Breast epithelium (tissue), 4 donors: Measurements from ENCODE around the gene ABHD16A. TPM values are rescaled to one million over a fixed set of nuclear protein-coding genes. Genes with fewer than 3 reads are reported as not detected.

Source experiments
- DNase-seq, 2 donors: peaks; one replicate each; pipeline ENCODE4 v3.0.0-alpha.2; 2019; ENCODE audit warnings: low spot score in 2 of 2
- H3K27ac ChIP-seq, 2 donors: fragments of 200-600 bp; sonication (generic) in 1 of 2; one replicate each; pipeline ENCODE4 v1.5.1; 2016 to 2019; ENCODE audit warnings: mild to moderate bottlenecking in 1 of 2
- H3K27me3 ChIP-seq, 2 donors: fragments of 200-600 bp; sonication (generic) in 1 of 2; one replicate each; pipeline versions ENCODE4 v1.5.1 to v1.6.0; 2017 to 2019; ENCODE audit warnings: control low read depth in 1 of 2, mild to moderate bottlenecking in 1 of 2
- H3K36me3 ChIP-seq: fragments of 200-600 bp; one replicate; pipeline ENCODE4 v1.5.1; 2019
- H3K4me1 ChIP-seq, 2 donors: fragments of 200-600 bp; sonication (generic); one replicate each; pipeline ENCODE4 v1.5.1; 2016 to 2019; ENCODE audit warnings: control low read depth in 1 of 2
- H3K4me3 ChIP-seq, 3 donors: fragments of 200-600 bp; sonication (generic); 1 replicate in 2 of 3; 2 replicates in 1 of 3; pipeline ENCODE4 v1.5.1; 2016 to 2019; ENCODE audit warnings: mild to moderate bottlenecking in 3 of 3, moderate library complexity in 2 of 3
- H3K9me3 ChIP-seq, 2 donors: fragments of 200-600 bp; sonication (generic) in 1 of 2; one replicate each; pipeline ENCODE4 v1.5.1; 2016 to 2019; ENCODE audit warnings: control low read depth in 1 of 2
- CTCF ChIP-seq, 3 donors: fragments of 450-650 bp; IDR thresholded peaks; one replicate each; pipeline ENCODE4 v1.5.1; 2016 to 2017; ENCODE audit warnings: antibody characterized with exemption in 3 of 3, mild to moderate bottlenecking in 3 of 3, moderate library complexity in 3 of 3
- POLR2A ChIP-seq: fragments of 450-650 bp; IDR thresholded peaks from one replicate; pipeline ENCODE4 v1.6.1; 2016; ENCODE audit warnings: antibody characterized with exemption, mild to moderate bottlenecking, moderate library complexity
- POLR2AphosphoS5 ChIP-seq, 3 donors: sonication (generic); formaldehyde crosslinking; IDR thresholded peaks; one replicate each; pipeline ENCODE4 v1.6.1; 2017; ENCODE audit warnings: antibody characterized with exemption in 3 of 3
- intact Hi-C: fragments of 100-400 bp; cut with DNase I; formaldehyde crosslinking; loops from one replicate; pipeline ENCODE4 v1.15.1; 2023; ENCODE audit warnings: low total_unique reads
- total RNA-seq, 3 donors: library from RNA; depleted of rRNA; stranded (reverse); fragments of >200 nt; gene quantifications; one replicate each; pipeline ENCODE4 v1.1.0, GENCODE V29; 2016

The ABHD16A gene
- total RNA-seq, 3 donors from 2014 or later, result 42.6 to 62.6 (median 50.5) TPM

- intact Hi-C loops, result loop anchor here (10.0 kb wide), 1 partner anchor 263 kb away; the partner anchor contains the start of genes NELFE and SKIC2
- H3K36me3 ChIP-seq, result peaks cover 8% of the 10 kb centered on the region
Measured at GRCh38 chr6:31691564-31692108, 11.5 kb downstream of the ABHD16A start.

GRCh38 chr6:31691078-31691463 lies 12.1 kb downstream of the ABHD16A start:
- H3K4me3 ChIP-seq, result no peak overlapping the region
- no peaks in the 10 kb centered on the region for H3K27me3 ChIP-seq

More at GRCh38 chr6:31691564-31692108, 11.5 kb downstream of the ABHD16A start:
- Histone ChIP-seq H3K27ac (no peak overlapping the region), H3K27me3 (no peaks in the 10 kb centered on the region), H3K4me3 (no peak overlapping the region), H3K4me1 (no peaks in the 10 kb centered on the region), H3K9me3 (no peaks in the 10 kb centered on the region)
- TF ChIP-seq POLR2AphosphoS5 (IDR thresholded peaks at IDR 0.05), result no peak
- no peak for TF ChIP-seq CTCF (IDR thresholded peaks at IDR 0.05)
- TF ChIP-seq POLR2A, result no peak
- DNase-seq, result no peak

GRCh38 chr6:31690231-31691077 lies 12.7 kb downstream of the ABHD16A start:
- no peaks in the 10 kb centered on the region for H3K4me1 ChIP-seq
- no peak for DNase-seq
- TF ChIP-seq POLR2AphosphoS5 (IDR thresholded peaks at IDR 0.05) (no peak), POLR2A (no peak), CTCF (IDR thresholded peaks at IDR 0.05) (no peak)
- no peak overlapping the region for H3K4me3 ChIP-seq
- no peaks in the 10 kb centered on the region for H3K27me3 ChIP-seq
- no peak overlapping the region for H3K27ac ChIP-seq
- H3K9me3 ChIP-seq, result no peaks in the 10 kb centered on the region
- peaks cover 8% of the 10 kb centered on the region for H3K36me3 ChIP-seq
- intact Hi-C loops, result loop anchor here (10.0 kb wide), 1 partner anchor 264 kb away; the partner anchor contains the start of genes NELFE and SKIC2

More at GRCh38 chr6:31691078-31691463, 12.1 kb downstream of the ABHD16A start:
- intact Hi-C loops, result loop anchor here (10.0 kb wide), 1 partner anchor 264 kb away; the partner anchor contains the start of genes NELFE and SKIC2
- Histone ChIP-seq H3K36me3 (peaks cover 8% of the 10 kb centered on the region), H3K9me3 (no peaks in the 10 kb centered on the region), H3K27ac (no peak overlapping the region), H3K4me1 (no peaks in the 10 kb centered on the region)
- no peak for TF ChIP-seq CTCF (IDR thresholded peaks at IDR 0.05)
- TF ChIP-seq POLR2AphosphoS5 (IDR thresholded peaks at IDR 0.05), result no peak
- no peak for TF ChIP-seq POLR2A
- no peak for DNase-seq

GRCh38 chr6:31689249-31690110 lies 13.6 kb downstream of the ABHD16A start:
- peaks cover 8% of the 10 kb centered on the region for H3K36me3 ChIP-seq
- intact Hi-C loops, result loop anchor here (10.0 kb wide), 1 partner anchor 265 kb away; the partner anchor contains the start of genes NELFE and SKIC2
- DNase-seq, result no peak
- no peak overlapping the region for H3K27ac ChIP-seq
- no peaks in the 10 kb centered on the region for H3K4me1 ChIP-seq
- H3K4me3 ChIP-seq, result no peak overlapping the region
- H3K9me3 ChIP-seq, result no peaks in the 10 kb centered on the region
- TF ChIP-seq POLR2AphosphoS5 (IDR thresholded peaks at IDR 0.05), result no peak
- no peak for TF ChIP-seq CTCF (IDR thresholded peaks at IDR 0.05)
- TF ChIP-seq POLR2A, result no peak
- H3K27me3 ChIP-seq, result no peaks in the 10 kb centered on the region
